ENCODE data around the gene KIF18A. TPM values are rescaled to one million over a fixed set of nuclear protein-coding genes. Genes with fewer than 3 reads are reported as not detected.
"Not testable (repeated sequence)": the region's sequence is repeated elsewhere in the genome, so short reads cannot be mapped to it uniquely, and the experiment has no call there.

Gene KIF18A
- total RNA-seq, 1 experiment from 2014 or later: 9.0 TPM

DNA sequence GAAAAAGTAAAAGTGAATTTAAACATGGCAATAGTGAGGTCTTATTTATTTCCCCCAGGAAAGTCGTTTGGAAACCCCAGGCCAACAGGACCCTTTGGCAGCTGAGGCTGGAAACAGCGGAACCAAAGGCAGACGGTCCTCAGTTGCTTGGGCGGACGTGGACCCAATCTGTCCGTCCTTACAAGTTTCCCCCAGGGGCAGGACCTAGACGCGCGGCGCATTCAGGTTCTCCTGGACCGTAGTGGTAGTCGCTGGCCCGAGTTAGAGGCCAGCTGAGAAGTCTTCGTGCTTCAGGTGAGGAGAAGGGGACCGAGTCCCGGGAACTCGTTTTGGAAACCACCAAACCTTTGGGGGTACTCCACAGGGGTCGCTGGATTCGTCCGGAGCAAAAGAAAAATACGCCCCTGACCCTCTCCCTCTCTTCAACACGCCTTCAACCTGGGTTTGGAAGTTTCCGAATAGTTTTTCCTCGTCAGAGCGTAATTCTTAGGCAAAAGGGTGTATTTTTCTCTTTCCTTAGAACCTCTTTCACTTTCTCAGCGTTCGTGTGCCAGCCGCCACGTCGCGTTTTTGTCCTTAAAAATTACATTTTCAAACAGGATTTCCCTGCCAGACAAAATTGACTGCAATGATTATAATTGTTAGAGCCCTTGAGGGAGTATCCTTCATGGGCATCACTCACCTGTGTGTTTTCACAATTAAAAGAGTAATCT is 2.3 kb upstream of the KIF18A start:
- in situ Hi-C loops (cut with HindIII; ENCODE audit: low pct_unique_long_range_greater_than_20kb, low sequenced_read_pairs): no loop called here
- DNase-seq (ENCODE audit: low read depth): peak; percentile 63

DNA sequence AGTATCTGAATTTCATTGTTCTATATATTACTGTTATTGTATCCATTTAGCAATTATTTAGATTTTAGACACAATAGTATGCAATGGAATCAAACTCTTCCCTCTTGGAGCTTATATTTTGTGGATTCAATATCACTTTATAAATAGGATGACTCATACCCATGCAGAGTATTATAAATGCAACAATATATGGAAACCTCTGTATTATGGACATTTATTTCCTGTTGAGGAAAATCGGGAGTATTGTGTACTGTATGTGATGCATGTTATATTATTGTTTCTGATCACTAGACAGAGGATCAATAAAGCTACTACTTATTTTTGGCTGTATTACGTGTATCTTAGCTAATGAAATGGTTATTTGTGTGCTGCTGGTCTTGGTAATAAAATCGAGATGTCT is 1.0 kb upstream of the KIF18A start:
- in situ Hi-C loops (cut with HindIII; ENCODE audit: low pct_unique_long_range_greater_than_20kb, low sequenced_read_pairs): no loop called here
- DNase-seq (ENCODE audit: low read depth): no peak

DNA sequence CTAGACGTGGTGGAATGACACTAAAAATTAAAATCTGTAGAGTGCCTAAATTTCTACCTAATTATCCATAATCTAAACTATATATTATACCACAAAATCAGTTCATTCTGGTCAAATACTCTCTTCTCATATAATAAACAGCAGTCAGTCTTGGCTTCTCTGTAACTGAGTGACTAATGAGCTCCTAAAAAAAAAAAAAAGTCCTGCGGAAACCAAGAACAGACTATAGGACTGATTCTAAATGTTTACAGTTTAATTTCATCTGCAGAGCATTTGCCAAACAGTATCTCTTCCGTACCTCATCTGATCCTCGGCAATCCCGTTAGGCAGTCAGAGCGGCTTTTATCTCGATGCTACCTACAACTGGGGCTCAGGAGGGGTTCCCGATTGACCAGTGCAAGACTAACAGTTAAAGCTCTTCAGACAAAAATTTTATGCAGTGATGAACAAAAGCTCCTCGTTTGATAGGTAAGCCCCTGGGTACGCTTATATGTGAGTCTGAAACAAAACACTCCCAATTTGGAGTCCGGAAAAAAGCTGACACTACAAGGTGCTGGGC is 686 bp downstream of the KIF18A start:
- no peak for DNase-seq (ENCODE audit: low read depth)
- in situ Hi-C loops (cut with HindIII; ENCODE audit: low pct_unique_long_range_greater_than_20kb, low sequenced_read_pairs): no loop called here

DNA sequence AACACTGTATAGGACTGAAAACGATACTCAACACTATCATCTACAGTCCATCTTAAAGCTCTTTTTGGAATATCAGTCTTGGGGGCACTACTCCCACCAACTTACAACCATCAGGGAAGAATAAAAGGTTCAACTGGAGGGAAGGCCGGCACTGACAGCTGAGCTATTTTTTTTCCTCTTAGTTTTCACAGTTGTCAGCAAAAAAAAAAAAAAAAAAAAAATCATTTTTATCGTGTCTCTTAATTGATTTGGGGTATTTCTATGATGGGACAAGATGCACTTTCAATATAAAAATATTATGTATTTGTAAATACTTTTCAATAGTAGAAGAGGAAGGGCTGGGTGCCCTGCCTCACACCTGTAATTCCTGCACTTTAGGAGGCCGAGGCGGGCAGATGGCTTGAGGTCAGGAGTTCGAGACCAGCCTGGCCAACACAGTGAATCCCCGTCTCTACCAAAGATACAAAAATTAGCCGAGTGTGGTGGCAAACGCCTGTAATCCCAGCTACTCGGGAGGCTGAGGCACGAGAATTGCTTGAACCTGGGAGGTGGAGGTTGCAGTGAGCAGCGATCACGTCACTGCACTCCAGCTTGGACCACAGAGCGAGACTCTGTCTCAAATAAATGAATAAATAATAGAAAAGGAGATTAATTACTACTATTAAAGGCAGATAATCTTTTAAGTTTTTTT is 1.5 kb downstream of the KIF18A start:
- in situ Hi-C loops (cut with HindIII; ENCODE audit: low pct_unique_long_range_greater_than_20kb, low sequenced_read_pairs): no loop called here
- DNase-seq (ENCODE audit: low read depth): no peak

DNA sequence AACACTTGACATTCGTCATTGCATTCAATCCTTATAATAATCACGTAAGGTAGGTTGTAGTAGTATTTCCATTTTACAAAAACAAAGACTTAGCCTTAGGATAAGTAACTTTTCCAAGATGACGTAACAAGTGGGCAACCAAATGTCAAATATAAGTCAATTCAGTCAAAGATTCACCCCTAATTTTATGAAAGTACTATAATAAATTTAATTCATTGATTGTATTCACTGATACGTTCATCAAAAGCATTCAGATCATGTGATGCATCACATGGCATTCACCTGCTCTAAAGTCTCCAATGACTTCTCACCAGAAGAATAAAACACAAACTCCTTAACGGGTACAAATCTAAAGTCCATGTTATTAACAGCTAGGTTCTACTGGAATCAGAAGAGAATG is 2.1 kb downstream of the KIF18A start:
- peak; percentile 27 for DNase-seq (ENCODE audit: low read depth)

DNA sequence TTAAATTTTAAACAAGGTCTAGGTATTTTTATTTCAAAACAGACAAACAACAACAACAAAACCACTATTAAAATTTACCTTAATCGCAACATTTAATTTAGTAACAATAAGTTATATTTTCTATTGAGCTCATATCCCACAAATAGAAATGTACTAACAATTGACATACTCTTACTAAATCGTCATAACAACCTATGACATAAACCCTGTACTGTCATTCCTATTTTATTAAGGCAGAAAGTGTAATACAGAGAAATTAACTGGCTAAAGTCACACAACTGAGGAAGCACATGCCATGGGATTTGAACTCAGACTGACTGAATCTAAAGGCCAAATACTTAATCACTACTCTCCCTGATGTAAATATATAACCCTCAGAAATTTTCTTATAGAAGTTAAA is 3.0 kb downstream of the KIF18A start:
- in situ Hi-C loops (cut with HindIII; ENCODE audit: low pct_unique_long_range_greater_than_20kb, low sequenced_read_pairs): no loop called here
- no peak for DNase-seq (ENCODE audit: low read depth)

More for the DNA sequence above, 2.1 kb downstream of the KIF18A start:
- in situ Hi-C loops (cut with HindIII; ENCODE audit: low pct_unique_long_range_greater_than_20kb, low sequenced_read_pairs): no loop called here

DNA sequence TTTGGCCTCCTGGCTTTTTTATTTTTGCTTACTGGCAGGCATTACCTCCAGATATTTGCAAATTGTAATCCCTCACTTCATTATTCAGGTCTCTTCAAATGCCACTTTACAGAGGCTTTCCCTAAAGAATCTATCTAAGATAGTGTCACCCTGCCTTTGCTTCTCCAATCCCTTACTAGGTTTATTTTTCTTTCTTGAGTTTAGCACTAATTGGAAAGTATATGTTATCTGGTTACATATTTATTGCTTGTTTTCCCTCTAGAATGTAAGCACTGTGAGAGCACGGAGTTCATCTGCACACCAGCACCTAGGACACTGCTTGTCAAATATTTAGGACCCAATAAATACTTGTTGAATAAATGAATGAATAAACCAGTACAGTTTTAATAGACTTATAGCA is 3.5 kb downstream of the KIF18A start:
- DNase-seq (ENCODE audit: low read depth): no peak
- in situ Hi-C loops (cut with HindIII; ENCODE audit: low pct_unique_long_range_greater_than_20kb, low sequenced_read_pairs): no loop called here

DNA sequence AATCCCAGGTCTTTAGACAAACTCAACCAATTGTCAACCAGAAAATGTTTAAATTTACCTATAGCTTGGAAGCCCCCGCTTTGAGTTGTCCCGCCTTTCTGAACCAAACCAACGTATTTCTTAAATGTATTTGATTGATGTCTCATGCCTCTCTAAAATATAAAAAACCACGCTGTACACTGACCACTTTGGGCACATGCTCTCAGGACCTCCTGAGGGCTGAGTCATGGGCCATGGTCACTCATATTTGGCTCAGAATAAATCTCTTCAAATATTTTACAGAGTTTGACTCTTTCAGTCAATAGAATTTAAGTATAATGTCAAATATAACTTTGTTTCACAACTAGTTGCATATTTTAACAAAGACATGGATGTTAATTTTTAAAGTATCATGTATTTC is 5.7 kb downstream of the KIF18A start:
- DNase-seq (ENCODE audit: low read depth); in situ Hi-C loops (cut with HindIII; ENCODE audit: low pct_unique_long_range_greater_than_20kb, low sequenced_read_pairs): not testable (repeated sequence)

DNA sequence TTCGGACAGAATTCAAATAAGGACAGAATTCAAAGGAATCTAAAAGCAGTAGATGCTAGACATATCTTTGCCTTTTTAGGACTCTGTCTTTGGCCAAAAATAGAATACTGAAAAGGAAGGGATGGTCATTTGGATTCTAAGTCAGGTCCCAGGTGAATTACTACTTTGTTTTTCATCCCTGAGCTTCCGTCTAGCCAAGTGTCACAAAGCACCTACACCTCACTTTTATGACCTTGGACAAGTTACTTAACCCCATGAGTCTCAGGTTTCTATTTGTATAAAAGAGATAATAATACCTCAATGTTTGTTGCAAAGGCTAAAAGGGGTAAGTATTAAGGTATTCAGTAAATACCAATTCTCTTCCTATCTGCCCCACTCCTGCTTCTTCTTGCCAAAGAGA is 7.3 kb downstream of the KIF18A start:
- no peak for DNase-seq (ENCODE audit: low read depth)
- in situ Hi-C loops (cut with HindIII; ENCODE audit: low pct_unique_long_range_greater_than_20kb, low sequenced_read_pairs): no loop called here

DNA sequence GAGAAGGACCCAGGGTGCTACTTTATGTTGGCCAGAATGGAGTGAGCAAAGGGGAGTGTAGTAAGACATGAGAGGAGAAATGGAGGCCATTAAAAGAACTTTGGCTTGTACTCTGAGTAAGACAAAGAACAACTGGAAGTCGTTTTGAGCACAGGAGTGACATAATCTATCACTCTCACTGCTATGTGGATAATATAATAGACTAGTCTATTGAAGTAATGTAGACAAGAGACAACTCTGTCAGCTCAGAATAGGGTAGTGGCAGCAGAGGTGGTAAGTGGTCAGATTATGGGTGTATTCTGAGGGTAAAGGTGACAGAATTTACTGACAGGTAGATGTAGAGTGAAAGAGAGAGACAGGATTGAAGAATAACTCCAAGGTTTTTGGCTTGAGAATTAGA is 8.2 kb downstream of the KIF18A start:
- in situ Hi-C loops (cut with HindIII; ENCODE audit: low pct_unique_long_range_greater_than_20kb, low sequenced_read_pairs): no loop called here
- no peak for DNase-seq (ENCODE audit: low read depth)

DNA sequence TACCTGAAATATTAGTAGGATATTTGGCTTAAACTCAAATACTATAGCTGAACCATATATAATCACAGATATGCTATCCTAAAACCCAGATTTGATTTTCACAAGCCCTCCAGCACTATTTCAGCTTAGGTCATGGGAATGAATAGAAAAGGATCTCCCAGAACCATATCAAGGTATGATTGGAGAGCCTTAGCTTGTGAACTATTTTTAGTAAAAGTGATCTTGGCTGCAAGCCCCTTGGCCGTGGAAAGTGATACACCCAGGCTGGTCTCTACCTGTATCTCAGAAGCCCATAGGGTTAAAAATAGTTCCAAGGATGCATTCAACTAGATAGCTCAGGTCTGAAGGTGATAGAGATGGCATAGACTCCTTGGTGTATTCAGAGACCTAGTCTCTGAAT is 9.7 kb downstream of the KIF18A start:
- in situ Hi-C loops (cut with HindIII; ENCODE audit: low pct_unique_long_range_greater_than_20kb, low sequenced_read_pairs): no loop called here
- DNase-seq (ENCODE audit: low read depth): no peak

DNA sequence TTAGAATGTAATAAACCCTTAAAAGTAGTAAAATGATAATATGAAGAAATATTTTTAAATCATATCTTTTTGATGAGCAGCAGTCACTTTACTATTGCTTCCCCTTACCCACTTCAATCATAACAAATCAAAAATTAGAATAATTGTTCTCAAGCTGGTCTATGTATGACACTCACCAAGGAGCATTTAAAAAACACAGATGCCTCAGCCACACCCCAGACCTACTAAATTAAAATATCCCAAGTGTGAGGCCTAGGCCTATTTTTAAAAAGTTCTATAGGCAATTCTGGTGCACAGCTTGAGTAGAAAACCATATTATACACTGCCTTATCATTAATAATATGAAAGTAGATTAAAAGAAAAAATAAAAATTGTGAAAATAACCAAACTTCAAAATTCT is 15.2 kb downstream of the KIF18A start:
- in situ Hi-C loops (cut with HindIII; ENCODE audit: low pct_unique_long_range_greater_than_20kb, low sequenced_read_pairs): no loop called here
- DNase-seq (ENCODE audit: low read depth): no peak

DNA sequence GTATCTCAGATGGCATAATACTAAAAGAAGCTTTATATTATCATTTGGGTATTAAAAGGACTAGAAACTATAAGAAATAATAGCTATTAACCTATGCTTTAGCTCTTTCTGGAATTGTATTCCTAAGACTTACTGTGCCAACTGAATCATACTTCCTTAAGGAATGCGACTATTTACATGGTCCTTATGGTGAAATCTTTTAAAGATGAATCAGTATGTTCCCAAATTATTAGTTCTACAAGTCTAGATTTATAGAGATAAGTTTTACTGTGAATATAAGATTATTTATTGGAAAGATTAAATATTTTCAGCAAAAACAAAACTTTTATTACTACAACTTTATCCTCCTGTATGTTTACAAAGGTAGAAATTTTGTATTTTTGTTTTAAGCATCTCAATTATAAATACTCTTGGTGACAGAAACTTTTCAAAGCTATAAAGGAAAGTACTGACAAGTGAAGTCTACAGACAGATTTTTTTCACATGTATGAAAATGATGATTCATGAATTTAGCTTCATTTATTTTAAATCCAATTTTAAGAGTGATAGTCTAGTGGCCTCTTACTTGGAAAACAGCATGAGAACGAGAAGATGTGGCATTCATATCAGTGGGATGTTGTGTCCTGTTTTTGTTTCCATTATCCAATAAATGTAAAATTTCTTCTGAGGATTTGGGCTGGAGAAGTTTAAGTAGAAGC is 17.8 kb downstream of the KIF18A start:
- DNase-seq (ENCODE audit: low read depth): no peak
- in situ Hi-C loops (cut with HindIII; ENCODE audit: low pct_unique_long_range_greater_than_20kb, low sequenced_read_pairs): no loop called here

DNA sequence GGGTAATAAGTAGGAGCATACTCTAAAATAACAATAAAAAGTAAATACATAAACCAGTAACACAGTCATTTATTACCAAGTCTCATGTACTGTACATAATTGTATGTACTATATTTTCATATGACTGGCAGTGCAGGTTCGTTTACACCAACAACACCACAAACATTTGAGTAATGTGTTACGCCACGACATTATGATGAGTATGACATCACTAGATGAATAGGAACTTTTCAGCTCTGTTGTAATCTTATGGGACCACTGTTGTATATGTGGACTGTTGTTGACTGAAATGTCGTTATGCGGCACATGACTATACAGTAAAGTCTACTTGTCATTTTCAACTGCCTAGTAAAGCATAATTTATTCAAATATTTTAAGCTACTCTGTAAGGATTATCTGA is 18.6 kb downstream of the KIF18A start:
- in situ Hi-C loops (cut with HindIII; ENCODE audit: low pct_unique_long_range_greater_than_20kb, low sequenced_read_pairs): no loop called here
- DNase-seq (ENCODE audit: low read depth): no peak

DNA sequence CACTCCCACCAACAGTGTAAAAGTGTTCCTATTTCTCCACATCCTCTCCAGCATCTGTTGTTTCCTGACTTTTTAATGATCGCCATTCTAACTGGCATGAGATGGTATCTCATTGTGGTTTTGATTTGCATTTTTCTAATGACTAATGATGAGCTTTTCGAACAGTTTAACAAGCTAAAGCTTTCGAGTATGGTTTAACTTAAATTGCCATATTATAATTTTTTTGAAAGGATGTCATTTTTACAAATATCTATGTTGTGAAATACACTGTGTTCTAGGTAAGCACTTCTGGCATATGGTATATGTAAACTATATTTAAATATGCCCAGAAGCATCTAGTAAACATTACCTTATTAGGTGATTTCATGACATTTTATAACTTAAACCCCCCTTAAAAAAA is 20.3 kb downstream of the KIF18A start:
- in situ Hi-C loops (cut with HindIII; ENCODE audit: low pct_unique_long_range_greater_than_20kb, low sequenced_read_pairs); DNase-seq (ENCODE audit: low read depth): not testable (repeated sequence)

DNA sequence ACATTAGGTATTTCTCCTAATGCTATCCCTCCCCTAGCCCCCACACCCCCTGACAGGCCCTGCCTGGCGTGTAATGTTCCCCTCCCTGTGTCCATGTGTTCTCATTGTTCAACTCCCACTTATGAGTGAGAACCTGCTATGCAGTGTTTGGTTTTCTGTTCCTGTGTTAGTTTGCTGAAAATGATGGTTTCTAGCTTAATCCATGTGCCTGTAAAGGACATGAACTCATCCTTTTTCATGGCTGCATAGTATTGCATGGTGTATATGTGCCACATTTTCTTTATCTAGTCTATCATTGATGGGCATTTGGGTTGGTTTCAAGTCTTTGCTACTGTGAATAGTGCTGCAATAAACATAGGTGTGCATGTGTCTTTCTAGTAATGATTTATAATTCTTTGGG is 20.8 kb downstream of the KIF18A start:
- DNase-seq (ENCODE audit: low read depth); in situ Hi-C loops (cut with HindIII; ENCODE audit: low pct_unique_long_range_greater_than_20kb, low sequenced_read_pairs): not testable (repeated sequence)

DNA sequence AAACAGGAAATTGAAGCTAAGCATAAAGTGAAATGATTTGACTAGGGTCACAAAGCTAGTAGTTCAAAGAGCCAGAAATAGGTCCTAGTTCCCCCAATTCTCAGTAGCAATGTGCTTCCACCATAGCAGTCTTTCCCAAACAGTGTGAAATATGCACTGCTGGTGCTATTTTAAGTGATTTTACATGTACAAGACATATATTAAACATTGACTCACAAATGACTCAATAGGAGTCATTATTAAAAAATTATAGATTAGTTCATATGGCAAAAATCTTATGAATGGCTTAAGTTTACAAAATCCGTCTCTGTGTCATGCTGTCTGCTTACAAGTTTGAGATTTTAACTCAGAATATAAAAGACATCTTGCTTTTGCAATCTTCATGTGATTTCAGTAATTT is 21.4 kb downstream of the KIF18A start:
- in situ Hi-C loops (cut with HindIII; ENCODE audit: low pct_unique_long_range_greater_than_20kb, low sequenced_read_pairs): no loop called here
- no peak for DNase-seq (ENCODE audit: low read depth)

DNA sequence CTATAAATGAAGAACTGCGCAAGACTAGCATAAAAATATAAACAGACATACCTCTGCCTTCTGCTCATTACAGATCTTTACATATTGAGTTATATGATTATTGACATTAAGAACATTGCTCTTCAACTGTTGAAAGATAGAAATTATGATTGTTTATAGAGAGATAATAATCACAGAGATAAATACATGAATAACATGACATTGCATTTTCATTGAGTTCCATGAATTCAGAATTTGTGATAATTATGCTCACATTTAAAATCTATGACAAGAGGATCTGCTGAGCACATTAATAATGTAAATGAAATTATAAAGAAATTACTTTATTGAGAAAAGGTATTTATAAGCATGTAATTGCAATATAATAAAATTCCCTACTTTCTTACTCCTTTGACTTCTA is 24.8 kb downstream of the KIF18A start:
- in situ Hi-C loops (cut with HindIII; ENCODE audit: low pct_unique_long_range_greater_than_20kb, low sequenced_read_pairs): no loop called here

DNA sequence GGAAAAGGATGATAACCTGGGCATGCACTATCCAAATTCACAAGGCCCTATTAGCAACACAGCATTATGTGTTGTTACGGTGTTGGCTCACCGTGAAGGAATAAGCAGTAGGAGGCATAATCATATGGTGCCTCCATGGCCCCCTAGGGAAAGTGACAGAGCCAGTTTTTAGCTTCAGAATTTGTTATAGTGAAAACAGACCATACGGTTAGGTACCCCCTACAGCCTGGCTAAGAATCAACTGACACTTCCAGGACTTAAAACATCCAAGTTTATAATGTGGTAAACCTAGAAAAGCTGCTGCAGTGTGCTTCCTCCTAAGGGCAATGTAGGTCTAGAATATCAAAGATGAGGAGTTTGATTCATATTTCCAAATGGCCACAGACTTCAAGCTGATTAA is 30.4 kb downstream of the KIF18A start:
- in situ Hi-C loops (cut with HindIII; ENCODE audit: low pct_unique_long_range_greater_than_20kb, low sequenced_read_pairs): no loop called here
- DNase-seq (ENCODE audit: low read depth): no peak

More for the DNA sequence above, 24.8 kb downstream of the KIF18A start:
- no peak for DNase-seq (ENCODE audit: low read depth)
